GM21723 (cell line): Measurements from ENCODE around the gene RCOR1.
A peak's percentile ranks its signal among the peaks of the same experiment; 100 is the strongest.
"Not testable (repeated sequence)": the region's sequence is repeated elsewhere in the genome, so short reads cannot be mapped to it uniquely, and the experiment has no call there.

Experiments
- ATAC-seq: cut with Tn5 transposase; IDR thresholded peaks from one replicate; pipeline ENCODE4 v1.9.1; 2021; ENCODE audit warnings: mild to moderate bottlenecking, moderate library complexity; ENCODE audit not compliant: unreplicated experiment

RCOR1 gene

GRCh38 chr14:102739190-102739469 is 146.7 kb downstream of the RCOR1 start:
- no peak for ATAC-seq

GRCh38 chr14:102746634-102747438 is 154.4 kb downstream of the RCOR1 start:
- no peak for ATAC-seq

GRCh38 chr14:102748806-102749205 is 156.4 kb downstream of the RCOR1 start:
- ATAC-seq = no peak

DNA sequence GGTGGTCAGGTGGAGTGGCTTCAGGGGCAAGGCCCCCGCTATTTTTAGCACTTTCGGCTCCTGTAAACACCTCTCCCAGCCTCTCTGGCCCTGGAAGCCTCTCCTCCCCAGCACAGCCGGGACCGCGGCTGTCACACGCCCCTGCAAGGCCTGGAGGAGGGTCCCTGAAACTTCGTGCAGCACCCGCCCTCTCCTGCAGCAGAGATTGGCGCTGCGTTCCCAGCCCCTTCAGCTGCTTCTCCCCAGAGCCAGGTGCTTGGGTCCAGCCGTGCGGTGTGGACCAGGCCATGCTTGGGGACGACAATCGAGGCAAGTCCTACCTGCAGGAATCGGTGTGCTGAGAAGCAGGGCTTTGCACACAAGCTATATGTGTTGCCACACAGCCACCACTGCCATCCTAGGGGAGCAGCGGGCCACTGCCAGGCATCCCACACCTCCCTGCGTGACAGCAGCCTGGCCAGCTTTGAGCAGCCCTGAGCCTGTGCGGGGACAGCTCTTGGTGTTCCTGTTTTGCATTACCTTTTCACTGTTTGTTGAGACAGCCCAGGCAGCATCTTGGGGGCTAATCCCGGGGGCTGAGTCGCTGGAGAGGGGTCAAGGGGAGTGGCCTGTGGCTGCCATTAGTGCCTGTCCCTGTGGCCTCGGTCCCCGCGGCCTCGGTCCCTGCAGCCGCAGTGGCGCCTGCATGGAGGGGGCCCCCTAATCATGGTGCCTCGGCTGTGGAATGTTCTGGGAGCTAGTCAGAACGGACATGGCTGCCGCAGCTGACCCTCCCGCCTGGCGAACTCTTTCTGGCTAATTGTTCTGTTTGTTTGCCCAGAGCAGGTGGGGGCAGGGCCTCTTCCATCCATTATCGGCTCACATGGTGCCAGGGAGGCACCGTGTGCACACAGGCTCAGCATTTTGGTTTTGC is 157.2 kb downstream of the RCOR1 start:
- no peak for ATAC-seq

DNA sequence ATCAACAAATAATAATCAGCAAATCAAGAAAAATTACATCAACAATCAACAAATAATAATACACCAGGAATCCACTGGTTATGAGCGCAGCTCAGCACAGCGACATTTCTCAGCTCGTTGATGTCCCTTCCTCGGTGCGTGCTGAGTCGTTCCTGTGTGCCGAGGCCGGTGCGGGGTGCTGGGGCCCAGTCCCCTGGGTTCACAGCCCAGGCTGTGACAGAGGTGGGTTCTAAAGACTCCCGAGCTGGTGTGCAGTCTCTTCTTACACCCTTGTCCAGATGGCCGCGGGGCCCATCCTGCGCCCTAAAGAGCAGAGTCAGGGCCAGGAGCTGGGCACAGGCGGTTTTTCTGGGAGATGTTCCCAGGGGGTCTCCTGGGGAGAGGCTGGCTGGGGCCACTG is 157.9 kb downstream of the RCOR1 start:
- ATAC-seq = no peak

- no peak for ATAC-seq
Measured at GRCh38 chr14:102751088-102751487, 158.6 kb downstream of the RCOR1 start.

GRCh38 chr14:102752239-102752847 is 159.9 kb downstream of the RCOR1 start:
- ATAC-seq = no peak

DNA sequence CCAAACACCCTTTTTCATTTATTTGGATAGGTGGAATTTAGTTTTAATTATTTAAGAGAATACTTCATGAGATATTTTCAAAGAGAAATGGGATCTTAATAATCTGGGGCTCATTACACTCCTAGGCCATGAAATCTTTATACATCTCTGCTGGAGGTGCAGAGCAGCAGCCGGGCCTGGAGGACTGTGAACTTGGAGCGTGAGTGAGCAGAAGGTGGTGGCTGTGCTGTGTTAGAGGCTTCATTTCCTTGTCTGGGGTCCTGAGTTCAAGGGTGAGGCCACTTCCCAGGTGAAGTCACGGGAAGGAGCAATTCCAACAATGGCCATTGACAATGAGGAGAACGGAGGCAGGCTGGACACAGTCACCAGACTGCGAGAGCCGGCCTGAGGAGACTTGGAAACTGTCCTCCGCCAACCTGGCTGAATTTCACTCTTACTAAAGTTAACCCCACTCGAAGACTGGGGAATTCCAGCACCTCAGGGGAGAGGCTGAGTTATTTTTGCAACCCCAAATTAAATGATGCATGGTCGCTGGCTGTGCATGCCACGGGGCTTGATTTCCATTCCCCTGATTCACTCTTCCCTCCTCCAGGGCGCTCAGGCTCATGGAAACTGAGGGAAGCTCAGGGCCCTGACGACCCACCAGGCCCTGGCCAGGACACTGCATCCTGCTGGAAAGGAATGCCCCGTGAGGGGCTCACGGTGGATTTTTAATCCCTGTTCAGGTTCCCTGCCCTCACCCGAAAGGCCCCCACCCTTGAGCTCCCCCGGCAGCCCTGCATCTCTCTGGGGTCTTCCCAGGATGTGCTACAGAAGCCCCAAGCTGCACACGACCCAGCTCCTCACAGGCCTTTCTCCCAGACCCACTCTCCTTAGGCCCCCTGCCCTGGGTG is 162.2 kb downstream of the RCOR1 start:
- no peak for ATAC-seq

GRCh38 chr14:102757646-102758045 is 165.2 kb downstream of the RCOR1 start:
- no peak for ATAC-seq

DNA sequence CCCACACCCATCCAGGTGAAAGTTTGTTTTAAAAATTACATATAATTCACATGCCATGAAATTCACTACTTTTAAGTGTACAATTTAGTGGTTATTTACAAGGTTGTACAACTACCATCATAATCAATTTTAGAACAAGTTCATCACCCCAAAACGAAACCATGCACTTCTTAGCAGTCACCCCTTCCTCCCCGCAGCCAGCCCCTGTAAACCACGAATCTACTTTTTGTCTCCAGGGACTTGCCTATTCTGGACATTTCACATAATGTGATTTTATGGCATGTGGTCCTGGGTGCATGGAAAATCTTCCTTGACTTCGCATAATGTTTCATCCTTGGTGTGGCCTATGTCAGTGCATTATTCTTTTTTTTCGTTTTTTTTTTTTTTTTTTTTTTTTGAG is 165.6 kb downstream of the RCOR1 start:
- ATAC-seq = no peak

DNA sequence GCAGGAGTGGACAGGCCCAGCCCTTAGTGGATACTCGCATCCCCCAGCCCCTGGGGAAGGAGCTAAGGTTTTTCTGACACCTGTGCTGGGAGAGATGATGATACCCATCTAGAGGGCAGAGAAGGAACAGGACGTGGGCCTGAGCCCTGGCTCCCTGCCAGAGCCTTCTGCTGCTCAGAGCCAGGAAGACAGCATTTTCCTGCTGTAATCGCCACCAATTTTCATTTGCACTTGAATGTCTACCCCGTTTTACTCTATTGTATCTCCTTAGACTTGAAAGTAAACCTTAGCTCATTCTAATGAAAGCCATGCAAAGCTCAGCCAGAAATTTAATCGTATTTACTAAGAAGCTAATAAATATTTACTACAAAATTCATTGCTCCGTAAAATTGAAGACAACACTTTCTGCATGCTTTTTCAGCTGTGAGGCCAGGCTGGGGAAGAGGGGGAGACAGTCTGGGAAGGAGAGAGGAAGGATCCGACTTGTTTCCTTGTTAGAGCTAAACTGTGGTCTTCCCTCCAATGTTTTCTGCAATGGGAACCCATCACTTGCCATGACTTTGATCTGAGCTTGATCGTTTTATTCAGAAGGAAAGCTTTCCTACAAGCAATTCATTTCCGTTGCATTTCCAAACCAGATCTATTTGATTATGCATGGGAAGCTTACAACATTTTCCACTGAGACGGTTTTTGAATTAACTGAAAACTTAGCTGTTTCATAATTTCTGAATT is 167.2 kb downstream of the RCOR1 start:
- ATAC-seq = no peak

DNA sequence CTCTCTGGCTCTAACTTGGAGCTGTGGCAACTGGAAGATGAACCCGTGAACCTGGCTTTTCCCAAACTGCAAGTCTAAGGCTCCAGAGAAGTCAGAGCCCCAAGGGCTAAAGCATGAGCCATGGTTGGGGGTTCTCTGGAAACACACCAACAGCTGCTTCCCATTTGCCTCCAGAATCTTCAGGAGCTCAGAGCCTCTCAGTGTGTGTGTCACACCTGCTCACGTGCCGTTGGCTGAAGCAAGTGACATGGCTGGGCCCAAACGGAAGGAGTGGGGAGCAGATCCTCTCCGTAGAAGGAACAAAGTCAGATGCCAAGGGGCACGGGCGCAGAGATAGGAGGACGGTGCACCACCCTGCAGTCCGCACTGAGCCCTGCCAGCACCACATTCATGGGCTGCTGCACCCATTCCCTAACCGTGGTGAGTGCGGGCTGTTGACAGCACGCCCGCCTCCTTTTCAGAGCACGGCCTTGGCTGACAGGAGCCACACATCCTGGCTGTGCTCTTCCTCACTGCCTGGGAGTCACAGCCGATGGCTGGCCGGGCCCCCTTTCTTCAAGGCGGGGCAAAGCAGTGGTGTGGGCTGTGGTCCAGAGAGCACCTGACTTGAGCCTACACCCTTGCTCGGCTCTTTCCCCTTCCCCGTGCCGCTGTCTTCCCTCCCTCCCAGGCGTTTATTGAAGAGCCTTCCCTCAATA is 168.2 kb downstream of the RCOR1 start:
- ATAC-seq = no peak

DNA sequence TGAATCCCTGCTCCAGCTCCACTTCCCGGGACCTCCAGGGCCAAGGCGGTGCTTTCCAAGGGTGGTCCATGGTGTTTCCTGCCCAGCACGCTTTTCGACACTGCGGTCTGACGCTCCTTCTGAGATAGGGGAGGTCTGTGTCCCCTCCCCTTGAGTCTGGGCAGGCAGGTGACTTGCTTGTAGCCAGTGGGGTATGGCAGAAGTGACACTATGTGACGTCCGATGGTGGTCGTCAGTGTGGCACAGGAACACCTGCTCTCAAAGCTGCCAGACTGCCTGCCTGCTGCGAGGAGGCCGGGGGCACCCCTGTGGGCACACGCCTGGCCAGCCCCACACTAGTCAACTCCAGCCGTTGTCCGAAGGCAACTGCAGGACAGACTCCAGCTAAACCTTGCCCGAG is 168.8 kb downstream of the RCOR1 start:
- no peak for ATAC-seq

- ATAC-seq = peak; percentile 53
Measured at GRCh38 chr14:102764220-102764671, 171.8 kb downstream of the RCOR1 start.

GRCh38 chr14:102765770-102766169 is 173.3 kb downstream of the RCOR1 start:
- not testable (repeated sequence) for ATAC-seq

DNA sequence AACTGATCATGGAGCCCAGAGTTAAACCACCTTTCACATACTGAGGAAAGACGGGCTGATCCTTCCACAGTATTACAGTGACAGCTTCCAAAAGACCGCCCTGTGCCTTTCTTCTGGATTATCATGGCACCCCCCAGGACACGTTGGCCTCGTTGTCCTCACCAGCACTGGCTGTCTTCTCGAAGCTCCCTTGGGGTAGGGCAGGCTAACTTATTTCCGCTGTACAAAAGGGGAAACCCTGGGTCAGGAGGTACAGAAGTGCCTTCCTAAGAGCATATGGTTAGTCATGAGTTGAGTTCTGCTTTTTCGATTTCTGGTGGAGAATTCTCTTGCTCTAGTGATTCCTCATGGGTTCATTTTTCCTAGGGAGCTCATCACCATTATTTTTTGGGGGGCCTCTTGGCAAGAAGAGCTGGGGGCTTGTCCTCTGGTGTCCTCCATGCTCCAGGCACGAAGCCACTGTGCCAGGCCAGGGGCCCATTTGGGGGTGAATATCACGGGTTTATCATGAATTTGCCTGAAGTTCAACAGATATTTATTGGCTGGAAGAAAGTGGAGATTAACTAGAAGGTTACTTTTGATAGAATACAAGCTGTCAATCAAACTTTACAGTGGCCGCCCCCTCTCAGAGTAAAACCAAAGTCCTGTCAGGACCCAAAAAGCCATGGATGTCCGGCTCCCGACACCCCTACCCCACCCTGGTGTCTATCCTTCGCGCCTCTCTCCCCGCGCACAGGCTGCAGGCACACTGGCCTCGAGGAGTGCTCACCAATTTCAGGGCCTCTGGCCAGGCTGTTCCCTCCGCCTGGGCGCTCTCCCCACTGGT is 176.0 kb downstream of the RCOR1 start:
- peak; percentile 57 for ATAC-seq

- no peak for ATAC-seq
Measured at GRCh38 chr14:102769049-102769327, 176.5 kb downstream of the RCOR1 start.

DNA sequence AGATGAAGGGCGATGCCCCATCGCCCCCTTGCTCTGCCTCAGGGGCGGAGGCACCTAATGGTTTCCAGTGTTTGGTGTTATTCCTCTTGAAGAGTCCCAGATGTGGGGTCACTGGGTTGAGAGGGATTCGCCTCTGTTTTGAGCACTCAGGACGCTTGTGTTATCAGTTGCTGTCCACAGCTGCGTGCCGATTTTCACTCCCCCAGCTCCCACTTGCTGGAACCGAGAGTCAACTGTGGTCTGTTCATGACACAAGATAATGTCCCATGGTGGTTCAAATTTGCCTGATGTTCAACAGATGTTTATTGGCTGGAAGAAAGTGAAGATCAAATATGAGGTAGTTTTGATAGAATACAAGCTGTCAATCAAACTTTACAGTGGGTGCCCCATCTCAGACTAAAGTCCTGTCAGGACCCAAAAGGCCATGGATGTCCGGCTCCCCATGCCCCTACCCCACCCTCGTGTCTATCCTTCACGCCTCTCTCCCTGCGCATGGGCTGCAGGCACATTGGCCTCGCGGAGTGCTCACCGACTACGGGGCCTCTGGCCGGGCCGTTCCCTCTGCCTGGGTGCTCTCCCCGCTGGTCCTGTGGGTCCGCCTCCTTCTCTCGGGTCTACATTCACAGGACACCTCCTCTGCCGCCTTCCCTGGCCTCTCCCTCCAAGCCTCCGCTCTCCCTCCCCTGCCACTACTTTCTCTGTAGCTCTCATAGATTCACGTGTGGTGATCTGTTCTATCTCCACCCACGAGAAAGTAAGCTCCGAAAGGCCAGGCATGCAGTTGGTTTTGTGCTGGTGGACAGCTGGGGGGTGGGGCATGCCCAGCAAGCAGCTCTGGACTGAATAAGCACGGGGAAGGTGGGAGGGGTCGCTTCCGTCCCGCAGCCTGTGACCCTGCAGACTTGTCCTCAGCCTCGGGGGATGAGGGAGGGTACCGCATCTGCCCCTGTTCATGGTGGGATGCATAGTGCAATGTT is 178.0 kb downstream of the RCOR1 start:
- no peak for ATAC-seq
